GM12874 (cell line): Measurements from ENCODE around the gene UVRAG.

Experiments
- TF ChIP-seq, protein P1 (sequence below): IDR thresholded peaks from 2 replicates; pipeline ENCODE4 v1.5.1; 2011; ENCODE audit warnings: low read depth, mild to moderate bottlenecking, control low read depth, low read length, moderate library complexity; ENCODE audit not compliant: insufficient read depth

The UVRAG gene

DNA sequence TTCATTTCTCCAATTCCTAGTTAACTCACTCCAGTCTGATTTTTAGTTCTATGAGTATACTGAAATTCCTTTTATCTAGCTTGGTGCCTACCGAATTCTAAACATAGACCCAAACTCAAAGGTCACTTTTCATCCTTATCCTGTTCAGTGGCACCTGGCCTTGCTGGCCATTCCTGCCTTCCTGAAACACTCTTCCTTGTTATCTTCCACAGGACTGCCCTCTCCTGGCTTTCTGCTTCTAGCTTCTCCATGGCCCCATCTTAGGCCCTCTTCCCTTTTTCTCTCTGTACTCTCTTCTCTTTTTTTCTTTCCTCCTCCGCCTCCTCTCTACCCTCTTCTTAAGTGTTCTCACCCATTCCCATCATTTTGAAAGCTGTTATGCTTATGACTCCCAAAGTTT, 304.0 kb downstream of the UVRAG start:
- TF ChIP-seq, protein P1, sequence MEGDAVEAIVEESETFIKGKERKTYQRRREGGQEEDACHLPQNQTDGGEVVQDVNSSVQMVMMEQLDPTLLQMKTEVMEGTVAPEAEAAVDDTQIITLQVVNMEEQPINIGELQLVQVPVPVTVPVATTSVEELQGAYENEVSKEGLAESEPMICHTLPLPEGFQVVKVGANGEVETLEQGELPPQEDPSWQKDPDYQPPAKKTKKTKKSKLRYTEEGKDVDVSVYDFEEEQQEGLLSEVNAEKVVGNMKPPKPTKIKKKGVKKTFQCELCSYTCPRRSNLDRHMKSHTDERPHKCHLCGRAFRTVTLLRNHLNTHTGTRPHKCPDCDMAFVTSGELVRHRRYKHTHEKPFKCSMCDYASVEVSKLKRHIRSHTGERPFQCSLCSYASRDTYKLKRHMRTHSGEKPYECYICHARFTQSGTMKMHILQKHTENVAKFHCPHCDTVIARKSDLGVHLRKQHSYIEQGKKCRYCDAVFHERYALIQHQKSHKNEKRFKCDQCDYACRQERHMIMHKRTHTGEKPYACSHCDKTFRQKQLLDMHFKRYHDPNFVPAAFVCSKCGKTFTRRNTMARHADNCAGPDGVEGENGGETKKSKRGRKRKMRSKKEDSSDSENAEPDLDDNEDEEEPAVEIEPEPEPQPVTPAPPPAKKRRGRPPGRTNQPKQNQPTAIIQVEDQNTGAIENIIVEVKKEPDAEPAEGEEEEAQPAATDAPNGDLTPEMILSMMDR = no peak

DNA sequence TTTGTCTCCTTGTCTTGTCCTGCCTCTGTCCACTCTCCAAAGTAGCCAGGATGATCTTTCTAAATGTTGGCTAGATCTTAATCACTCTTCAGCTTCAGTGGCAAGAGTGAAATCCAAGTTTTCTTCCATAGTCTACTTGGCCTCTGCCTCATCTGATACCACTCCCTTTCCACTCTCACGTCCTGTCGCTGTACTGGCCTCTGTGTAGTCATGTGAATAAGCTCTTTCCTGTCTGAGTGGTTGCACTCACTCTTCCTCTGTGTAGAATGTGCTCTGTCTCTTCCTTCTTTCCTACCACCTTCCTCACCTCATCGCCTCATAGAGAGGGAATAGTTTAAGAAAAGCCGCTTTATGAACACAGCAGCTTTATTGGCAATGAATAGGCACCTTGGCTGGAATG, 304.8 kb downstream of the UVRAG start:
- TF ChIP-seq, protein P1 = no peak

DNA sequence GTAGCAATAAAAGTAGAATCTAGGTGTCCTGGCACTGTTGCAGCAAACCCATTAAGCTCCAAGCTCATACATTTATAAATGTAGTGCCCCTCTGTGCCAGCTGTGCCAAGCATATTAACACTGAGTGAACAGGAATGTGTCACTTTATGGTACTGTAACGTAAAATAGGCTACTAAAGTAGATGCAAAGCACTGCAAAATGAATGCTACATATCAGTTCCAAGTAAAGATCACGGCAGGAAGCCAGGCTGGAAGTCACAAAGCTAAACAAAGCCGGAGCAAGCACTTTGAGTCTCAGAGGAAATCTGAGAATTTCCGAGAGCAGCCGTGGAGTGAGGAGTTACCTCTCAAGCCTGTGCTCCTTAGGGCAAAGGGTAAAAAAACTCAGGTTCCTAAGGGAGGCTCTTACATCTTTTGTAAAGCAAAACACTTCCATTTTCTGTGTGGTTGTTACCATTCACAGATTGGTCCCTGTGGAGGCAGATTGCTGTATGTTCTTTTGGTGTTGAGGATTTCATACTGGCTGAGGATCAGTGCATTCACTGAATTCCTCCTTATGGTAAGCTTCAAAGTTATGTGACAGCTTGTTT, 305.6 kb downstream of the UVRAG start:
- TF ChIP-seq, protein P1 = no peak

DNA sequence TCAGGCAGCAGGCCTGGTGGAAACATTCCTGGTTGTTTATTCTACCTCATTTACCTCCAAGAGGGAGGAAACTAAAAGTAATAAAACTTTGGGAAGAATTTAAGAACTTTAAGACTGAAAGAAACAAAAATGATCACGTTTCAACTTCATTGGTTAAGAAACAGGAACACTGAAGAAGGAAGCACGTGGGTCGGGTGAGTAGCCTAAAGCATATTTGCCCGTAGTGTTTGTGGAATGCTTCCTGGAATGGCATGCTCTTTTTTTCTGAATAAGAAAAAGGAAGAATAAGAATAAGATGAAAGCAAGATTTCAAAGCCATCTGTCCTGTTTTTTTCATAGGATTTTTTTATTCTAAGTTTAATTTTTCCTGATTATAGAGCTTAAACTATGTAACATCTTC, 308.2 kb downstream of the UVRAG start:
- TF ChIP-seq, protein P1 = no peak

DNA sequence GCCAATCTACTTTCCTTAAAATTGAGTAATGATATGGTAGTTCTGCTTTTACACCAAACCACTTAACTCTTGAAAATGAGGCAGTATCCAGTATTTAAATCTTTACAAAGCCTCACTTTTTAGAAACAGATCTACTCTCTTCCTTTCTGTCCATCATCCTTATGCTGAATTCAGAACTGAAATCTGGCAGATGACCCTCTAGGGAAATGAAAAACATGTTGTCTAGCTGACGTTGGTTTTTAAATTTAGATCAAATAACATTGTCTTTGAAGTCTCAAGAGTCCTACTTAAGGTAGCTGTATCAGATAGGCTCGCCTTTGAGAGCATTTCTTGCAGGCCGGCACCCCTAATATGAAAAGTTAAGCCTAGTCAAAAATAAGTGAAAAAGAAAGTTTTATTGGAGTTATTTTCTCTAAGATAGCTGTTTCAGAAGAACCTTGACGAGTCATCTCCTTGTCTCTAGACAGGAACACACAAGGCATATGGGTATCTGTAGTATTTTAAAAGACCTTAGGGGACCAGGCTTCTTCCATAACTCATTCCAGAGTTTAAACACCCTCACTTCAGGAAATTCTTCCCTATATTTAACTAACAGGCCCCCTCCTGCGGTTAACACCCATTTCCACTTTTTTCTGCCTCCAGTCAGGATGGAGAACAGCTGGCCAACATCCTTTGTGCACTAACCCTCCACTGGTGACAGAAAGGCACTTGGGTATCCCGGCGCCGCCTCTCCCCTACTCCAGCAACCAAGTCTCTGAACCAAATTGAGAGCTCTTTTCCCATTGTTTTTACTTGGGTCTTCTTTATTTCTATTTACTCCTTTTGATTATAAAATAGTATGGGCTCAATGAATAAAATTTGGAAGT, 310.1 kb downstream of the UVRAG start:
- TF ChIP-seq, protein P1 = no peak

DNA sequence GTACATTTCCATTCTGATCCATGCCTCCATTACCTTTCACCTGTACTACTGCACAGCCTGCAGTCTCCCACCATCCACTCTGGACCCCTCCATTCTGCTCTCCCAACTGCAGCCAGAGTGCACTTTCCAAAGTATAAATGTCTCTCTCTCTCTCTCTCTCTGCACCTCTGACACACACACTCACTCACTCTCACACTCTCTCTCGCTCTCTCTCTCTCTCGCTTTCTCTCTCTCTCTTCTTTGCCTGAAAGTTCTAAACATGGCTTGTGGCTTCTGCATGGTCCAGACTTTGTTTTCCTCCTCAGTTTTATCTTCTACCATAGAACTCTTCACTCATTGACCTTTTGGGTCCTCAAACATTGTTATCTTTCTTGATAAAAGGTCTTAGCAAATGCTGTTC, 314.7 kb downstream of the UVRAG start:
- TF ChIP-seq, protein P1 = no peak

DNA sequence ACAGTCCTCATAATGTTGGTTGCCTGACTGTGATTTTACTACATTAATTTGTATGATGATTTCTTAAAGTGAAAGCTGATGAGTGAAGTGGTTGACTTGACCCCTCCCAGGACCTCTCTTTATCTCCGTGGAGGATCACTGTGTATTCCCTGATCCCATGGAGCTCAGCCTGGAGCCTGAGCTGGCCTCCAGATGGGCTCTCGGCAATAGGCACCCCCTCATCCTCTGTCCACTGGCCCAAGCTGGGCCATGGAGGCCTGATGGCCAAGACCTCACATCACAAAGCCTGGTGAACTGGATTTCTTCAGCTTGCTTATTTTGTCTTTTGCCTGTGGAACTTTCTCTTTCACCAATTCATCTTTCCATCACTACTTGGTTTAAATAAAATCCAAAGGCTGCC, 316.1 kb downstream of the UVRAG start:
- TF ChIP-seq, protein P1 = no peak
